Measurements from ENCODE around the gene LCNL1.
A peak's percentile ranks its signal among the peaks of the same experiment; 100 is the strongest.

Gene LCNL1

GRCh38 chr9:136977223-136977622, 5.6 kb upstream of the LCNL1 start, which contains the start of gene PTGDS:
TSS of gene PTGDS (plus strand) at chr9:136977504. CDS start at chr9:136977579, 75 bp downstream.
- no peak for DNase-seq

GRCh38 chr9:136977649-136978072, 5.1 kb upstream of the LCNL1 start:
- DNase-seq = no peak

- DNase-seq = peak; percentile 81
Measured at GRCh38 chr9:136978073-136978864, 4.5 kb upstream of the LCNL1 start.

- no peak for DNase-seq
Measured at GRCh38 chr9:136978865-136979544, 3.8 kb upstream of the LCNL1 start.

GRCh38 chr9:136979769-136980587, 2.8 kb upstream of the LCNL1 start:
- DNase-seq = no peak

GRCh38 chr9:136980669-136981478, 1.9 kb upstream of the LCNL1 start:
- DNase-seq = no peak

GRCh38 chr9:136981588-136982231, 1.1 kb upstream of the LCNL1 start:
- DNase-seq = no peak

GRCh38 chr9:136983167-136983566, 374 bp downstream of the LCNL1 start:
- DNase-seq = no peak

- DNase-seq = no peak
Measured at GRCh38 chr9:136983656-136984314, 992 bp downstream of the LCNL1 start.

- no peak for DNase-seq
Measured at GRCh38 chr9:136984464-136985026, 1.8 kb downstream of the LCNL1 start.

GRCh38 chr9:136985027-136985602, 2.3 kb downstream of the LCNL1 start:
- DNase-seq = no peak

GRCh38 chr9:136985853-136986252, 3.1 kb downstream of the LCNL1 start:
- DNase-seq = no peak

- DNase-seq = no peak
Measured at GRCh38 chr9:136988872-136989271, 6.1 kb downstream of the LCNL1 start.

GRCh38 chr9:136990242-136990911, 7.6 kb downstream of the LCNL1 start:
- DNase-seq = no peak

- DNase-seq = peak; percentile 96
Measured at GRCh38 chr9:136991993-136992818, 9.4 kb downstream of the LCNL1 start, which contains the start of gene PAXX. TSS of gene PAXX (plus strand) at chr9:136992422. CDS start at chr9:136992444, 22 bp downstream.

GRCh38 chr9:136992819-136993369, 10.1 kb downstream of the LCNL1 start:
- DNase-seq = no peak

- no peak for DNase-seq
Measured at GRCh38 chr9:136994180-136994887, 11.5 kb downstream of the LCNL1 start.

GRCh38 chr9:136994888-136995230, 12.1 kb downstream of the LCNL1 start:
- DNase-seq = no peak

All from activated CD4-positive, alpha-beta T cell treated with anti-CD3 and anti-CD28 coated beads for 48 hours (primary cell).